HL-60/S4 treated with phorbol 12-myristate 13-acetate at 8.2 ng/mL for 4 days and 3 days (cell line): ENCODE measurements around the gene PLEKHM2.
"Not testable (repeated sequence)": the region's sequence is repeated elsewhere in the genome, so short reads cannot be mapped to it uniquely, and the experiment has no call there.

Experiments used
- in situ Hi-C: fragments of 300-500 bp; cut with MboI; formaldehyde crosslinking; loops from 2 replicates; pipeline ENCODE4 v1.15.0; 2022; ENCODE audit warnings: low sequenced_read_pairs

PLEKHM2 gene

DNA sequence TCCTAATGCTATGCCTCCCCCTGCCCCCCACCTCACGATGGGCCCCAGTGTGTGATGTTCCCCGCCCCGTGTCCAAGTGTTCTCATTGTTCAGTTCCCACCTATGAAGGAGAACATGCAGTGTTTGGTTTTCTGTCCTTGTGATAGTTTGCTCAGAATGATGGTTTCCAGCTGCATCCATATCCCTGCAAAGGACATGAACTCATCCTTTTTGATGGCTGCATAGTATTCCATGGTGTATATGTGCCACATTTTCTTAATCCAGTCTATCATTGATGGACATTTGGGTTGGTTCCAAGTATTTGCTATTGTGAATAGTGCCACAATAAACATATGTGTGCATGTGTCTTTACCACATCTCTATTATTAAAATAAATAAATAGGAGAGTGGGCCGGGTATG, 15.2 kb downstream of the PLEKHM2 start:
- in situ Hi-C loops = not testable (repeated sequence)

DNA sequence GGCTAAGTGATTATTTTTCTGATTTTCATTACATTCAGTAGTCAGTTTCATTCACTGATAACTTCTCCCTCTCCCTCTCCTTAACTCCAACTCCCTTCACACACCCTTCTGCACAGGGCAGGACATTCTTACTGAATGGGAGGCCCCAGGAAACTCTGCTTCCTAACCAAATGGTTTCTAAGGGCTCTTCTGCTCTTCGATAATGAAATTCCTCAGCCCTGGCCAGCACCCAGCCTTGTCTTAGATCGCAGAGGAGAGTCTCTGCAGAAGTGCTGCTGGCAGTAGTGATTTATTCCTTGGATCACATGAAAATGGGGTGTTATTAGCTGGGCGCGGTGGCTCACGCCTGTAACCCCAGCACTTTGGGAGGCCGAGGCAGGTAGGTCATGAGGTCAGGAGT, 16.4 kb downstream of the PLEKHM2 start:
- in situ Hi-C loops = no loop called here

DNA sequence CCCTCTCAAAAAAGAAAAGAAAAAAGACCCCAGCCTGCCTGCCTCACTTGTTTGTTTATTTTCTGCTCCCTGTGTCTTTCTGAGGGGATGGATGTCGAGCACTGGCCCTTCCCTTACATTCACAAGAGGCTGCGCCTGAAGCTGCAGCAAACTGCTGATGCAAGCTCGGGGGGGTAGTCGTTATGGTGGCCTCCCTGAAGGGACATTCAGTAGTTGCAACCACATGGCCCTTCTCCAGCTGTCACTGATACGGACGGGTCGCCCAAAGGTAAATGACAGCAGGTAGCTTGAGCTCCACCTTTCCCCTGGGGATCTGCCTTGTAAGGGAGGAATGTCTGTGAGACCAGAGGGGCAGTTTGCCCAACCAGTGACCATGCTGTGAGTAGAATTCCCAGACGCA, 17.7 kb downstream of the PLEKHM2 start:
- in situ Hi-C loops = no loop called here

DNA sequence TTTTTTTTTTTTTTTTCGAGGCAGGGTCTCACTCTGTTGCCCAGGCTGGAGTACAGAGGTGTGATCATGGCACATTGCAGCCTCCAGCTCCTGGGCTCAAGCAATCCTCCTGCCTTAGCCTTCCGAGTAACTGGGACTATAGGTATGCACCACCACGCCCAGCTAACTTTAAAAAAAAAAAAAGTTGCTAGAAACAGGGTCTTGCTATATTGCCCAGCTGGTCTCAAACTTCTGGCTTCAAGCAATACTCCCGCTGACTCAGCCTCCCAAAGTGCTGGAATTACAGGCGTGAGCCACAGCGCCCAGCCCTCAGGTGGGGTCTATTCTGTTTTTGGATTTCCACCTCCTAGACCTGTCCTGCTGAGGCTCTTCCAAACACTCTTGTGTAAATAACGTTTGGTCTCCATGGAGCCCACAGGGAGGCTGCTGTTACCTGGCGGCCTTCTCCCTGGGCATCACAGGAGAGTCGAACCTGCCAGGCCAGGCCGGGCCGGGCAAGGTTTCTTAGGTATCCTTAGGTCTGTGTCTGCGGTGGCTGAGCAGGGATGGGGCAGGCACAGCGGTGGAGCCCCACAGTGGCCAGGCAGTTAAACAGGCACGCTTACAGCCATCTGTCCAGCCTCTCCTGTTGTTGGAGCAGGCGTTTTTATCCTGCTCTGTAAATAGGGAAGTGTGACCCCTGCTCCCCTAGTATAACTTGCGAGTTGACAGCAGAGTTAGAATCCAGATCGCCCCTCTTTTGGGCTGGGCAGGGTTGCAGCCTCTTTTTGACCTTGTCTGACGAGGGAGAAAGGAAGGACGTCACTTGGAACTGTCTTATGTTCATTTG, 18.8 kb downstream of the PLEKHM2 start:
- in situ Hi-C loops = no loop called here

DNA sequence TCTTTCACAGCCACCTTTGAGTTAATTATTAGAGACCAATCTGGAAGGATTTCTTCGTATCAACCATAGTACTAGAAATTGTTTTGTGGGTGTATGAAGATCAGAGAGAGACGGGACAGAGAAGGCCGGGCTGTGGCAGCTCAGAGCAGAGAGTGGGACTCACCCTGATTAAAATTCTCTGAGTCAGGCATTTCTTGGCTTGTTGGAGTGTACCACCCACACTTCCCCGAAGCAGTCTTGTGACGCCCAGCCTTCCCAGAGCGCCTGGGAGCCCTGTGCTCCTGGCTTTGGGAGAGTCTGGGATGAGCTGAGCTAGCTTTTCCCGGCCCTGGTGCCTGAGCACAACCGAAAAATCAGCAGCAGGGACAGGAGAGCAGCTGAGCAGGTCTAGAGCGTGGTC, 19.4 kb downstream of the PLEKHM2 start:
- in situ Hi-C loops = no loop called here

DNA sequence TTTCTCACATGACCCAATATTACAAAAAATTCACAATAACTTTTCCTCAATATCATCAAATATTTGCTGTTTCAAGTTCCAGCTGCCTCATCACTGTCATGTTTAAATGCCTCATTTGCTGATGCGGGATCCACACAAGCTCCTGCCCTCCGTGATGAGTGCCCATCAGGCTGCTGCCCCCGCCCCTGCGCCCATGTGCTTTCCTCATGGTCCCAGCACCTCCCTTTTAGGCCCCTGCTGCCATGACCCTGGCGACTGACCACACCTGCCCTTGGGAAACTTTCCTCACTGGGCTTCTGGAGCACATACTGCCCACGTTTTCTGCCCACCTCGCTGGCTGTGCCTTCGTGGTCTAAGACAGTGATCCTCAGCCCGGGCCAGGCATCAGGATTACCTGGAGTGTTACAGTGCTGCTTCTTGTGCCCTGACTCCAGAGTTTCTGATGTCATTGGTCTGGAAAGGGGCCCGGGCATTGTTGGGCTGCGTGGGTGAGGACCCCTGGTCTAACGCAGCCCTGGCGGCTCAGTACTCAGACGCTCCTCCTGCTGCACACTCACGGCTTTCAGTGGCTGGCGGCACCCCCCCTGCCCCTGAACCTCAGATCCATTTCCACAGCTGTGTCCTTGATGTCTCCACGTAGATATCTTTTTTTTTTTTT, 20.5 kb downstream of the PLEKHM2 start:
- in situ Hi-C loops = no loop called here

DNA sequence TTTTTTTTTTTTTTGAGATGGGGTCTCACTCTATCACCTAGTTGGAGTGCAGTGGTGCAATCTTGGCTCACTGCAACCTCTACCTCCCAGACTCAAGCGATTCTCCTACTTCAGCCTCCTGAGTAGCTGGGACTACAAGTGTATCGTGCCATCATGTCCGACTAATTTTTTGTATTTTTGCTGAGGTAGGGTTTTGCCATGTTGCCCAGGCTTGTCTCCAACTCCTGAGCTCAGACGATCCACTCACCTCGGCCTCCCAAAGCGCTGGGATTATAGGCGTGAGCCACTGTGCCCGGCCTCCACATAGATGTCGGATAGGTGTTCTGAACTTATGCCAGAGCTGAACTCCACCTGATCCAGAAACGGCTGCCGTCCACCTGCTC, 21.1 kb downstream of the PLEKHM2 start:
- in situ Hi-C loops = no loop called here

DNA sequence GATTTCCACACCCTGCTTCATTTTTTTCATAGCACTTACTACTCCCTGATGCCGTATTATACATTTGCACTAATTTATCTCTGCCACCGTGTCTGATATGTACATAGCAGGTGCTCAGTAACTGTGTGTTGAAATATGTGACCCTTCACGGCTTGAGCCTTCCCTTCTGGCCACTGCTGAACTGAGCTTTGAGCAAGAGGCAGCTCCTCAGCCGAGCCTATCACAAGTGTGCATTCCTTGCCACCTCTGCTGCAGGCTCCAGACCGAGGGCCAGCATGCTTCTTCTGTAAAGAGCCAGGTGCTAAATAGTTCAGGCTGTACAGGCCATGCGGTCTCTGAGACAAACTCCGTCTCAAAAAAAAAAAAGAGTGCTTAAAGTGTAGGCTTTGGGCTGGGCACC, 22.6 kb downstream of the PLEKHM2 start:
- in situ Hi-C loops = no loop called here

DNA sequence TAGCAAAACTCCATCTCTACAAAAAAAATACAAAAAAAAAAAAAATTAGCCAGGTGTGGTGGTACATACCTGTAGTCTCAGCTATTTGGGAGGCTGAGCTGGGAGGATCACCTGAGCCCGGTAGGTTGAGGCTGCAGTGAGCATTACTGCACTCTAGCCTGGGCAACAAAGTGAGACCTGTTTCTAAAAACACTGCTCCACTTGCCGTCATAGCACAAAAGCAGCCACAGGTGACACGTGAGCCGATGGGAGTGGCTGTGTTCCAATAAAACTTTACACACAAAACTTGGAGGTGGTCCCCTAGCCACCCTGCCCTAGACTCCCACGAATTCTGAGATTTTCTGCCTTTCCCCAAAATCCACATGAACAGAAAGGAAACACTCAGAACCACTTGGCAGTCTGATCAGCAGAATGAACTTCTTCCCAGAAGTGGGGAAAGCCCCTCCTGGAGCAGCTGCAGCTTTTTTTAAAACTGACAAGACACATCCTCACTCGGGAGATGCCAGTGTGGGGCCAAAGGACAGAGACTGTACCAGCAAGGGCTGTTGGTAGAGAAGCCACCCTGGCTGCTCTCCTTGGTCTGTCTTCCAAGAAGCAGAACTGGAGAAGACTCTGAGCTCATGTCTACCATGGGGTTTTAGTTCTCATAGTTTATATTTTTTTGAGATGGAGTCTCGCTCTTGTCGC, 23.3 kb downstream of the PLEKHM2 start:
- in situ Hi-C loops = no loop called here

DNA sequence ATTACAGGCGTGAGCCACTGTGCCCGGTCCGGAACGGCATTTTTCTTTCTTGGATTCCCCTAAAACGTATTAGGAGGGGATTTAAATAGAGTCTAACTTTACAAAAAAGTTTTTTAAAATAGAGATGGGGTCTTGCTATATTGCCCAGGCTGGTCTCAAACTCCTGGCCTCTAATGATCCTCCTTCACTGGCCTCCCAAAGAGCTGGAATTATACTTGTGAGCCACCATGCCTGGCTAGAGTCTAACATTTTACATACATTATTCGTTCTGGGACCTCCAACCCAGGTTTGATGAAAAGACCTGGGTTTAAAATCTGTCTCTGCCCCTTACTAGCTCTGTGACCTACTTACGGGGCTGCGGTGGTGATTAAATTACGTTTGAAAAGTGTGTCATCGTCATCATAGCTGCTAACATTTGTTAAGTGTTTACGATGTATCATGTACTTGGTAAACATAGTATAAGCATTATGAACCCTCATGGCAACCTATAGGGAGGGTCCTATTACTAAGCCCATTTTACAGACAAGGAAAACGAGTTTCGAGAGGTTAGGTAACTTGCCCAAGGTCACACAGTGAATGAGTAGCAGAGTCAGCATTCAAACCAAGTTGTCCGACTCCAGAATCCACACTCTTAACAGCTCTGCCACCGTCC, 24.5 kb downstream of the PLEKHM2 start:
- in situ Hi-C loops = no loop called here

DNA sequence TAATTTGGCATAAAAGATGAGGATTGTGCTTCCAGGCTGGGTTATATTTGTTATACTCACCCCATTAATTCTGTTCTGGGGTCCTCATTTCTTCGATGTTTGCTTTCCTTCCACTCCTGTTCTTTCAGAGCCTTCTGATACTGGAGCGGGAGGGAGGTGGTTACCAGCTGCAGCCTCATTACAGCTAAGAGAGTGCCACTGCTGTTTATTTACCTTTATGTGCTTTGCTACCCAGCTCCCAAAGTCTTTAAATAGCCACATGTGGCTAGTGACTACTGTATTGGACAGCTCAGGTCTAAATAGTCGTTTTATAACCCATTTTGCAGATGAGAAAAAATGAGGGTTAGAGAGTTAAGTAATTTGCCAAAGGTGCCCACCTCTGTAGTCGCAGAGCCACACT, 25.1 kb downstream of the PLEKHM2 start:
- in situ Hi-C loops = no loop called here

DNA sequence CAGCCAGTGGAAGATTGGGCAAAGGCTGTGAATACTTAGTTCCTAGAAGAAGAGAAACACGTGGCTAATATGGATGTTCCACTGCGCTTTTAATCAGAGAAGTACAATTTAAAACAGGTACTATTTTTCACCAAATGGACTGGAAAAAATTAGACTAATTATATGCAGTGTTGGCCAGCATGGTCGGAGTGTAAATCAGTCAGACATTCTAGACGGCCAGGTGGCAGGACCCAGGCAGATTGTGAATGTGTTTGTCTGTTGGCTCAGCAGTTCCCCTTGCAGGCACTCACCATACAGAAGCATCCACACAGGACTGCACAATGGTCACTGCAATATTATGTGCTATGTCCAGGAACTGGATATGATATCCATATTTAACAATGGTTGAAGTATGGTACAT, 28.0 kb downstream of the PLEKHM2 start:
- in situ Hi-C loops = no loop called here

DNA sequence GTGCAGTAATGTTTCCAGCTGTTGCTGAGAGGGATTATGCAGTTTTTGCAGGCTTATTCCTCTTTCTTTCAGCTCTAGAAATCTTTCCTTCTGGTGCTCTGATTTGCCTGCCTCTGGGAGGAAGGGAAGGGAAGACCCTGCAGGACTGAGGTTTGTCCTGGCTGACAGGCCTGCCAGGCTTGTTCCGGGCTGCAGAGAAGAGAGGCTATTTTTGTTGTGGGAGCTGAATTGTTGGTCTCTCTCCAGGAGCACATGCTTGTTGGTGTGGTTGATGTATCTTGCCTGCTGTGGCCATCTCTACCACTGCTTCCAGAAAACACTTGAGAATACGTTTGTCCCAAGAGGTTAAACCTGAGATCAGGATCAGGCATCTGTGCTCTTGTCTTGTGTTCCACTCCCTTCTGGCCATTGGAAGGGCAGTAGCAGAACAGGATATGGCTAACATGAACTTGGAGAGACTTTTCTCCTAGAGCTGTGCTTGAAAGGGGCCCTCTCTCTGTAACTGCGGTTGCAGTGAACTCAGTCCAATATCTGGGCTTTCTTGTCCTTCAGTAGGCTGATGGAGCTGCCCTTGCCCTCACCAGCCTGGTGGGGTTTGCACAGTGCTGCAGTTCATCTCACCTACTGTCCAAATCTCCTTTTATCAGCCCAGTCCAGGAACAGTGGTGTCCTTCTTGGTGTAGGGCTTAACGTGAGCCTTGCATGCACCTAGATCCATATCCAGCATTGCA, 30.5 kb downstream of the PLEKHM2 start:
- in situ Hi-C loops = no loop called here

DNA sequence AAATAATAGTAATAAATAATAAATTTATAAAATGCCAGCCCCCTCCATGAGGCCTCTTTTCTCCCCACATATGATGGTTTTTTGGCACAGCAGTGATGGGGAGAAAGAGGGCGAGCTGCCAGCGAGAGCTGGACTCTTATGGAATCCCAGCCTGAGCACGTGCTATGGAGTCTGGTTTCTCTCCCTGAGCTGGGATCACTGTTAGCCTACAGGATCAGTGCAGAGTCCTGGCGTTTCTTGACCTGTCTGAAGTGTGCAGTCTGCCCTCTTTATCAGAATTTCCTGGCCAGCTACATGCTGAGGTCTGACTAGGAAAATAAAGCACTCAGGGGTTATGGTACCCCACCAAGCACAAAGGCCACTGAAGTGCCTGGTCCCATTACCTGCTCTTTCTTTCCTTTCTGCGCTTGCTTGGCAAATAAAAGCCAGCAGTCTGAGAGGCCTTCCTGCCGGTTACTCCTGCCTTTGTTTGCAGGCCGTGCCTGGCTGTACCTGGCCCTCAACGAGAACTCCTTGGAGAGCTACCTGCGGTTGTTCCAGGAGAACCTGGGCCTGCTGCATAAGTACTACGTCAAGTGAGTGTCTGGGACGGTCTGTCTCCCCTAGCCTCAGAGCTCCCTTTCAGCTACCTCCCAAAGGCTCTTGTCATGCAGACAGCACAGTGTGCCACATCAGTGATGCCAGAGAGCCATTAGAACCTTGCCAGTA, 33.5 kb downstream of the PLEKHM2 start:
- in situ Hi-C loops = no loop called here

DNA sequence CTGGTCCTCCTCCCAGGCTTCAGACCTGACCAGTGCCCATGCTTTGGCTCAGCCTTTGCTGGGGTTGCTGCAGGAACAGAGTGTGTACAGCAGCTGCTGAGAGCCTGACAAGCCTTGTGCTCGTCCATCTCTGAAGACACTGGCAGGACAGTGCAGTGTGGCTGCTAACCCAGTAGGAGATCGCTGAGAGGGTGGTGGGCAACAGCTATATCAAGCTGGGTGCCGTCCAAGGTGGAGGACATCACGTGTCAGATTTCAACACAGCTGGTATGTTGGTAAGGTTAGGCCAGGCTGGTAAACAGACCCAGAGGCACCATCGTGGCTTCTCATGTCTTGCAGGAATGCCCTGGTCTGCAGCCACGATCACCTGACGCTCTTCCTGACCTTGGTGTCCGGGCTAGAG, 34.1 kb downstream of the PLEKHM2 start:
- in situ Hi-C loops = no loop called here

DNA sequence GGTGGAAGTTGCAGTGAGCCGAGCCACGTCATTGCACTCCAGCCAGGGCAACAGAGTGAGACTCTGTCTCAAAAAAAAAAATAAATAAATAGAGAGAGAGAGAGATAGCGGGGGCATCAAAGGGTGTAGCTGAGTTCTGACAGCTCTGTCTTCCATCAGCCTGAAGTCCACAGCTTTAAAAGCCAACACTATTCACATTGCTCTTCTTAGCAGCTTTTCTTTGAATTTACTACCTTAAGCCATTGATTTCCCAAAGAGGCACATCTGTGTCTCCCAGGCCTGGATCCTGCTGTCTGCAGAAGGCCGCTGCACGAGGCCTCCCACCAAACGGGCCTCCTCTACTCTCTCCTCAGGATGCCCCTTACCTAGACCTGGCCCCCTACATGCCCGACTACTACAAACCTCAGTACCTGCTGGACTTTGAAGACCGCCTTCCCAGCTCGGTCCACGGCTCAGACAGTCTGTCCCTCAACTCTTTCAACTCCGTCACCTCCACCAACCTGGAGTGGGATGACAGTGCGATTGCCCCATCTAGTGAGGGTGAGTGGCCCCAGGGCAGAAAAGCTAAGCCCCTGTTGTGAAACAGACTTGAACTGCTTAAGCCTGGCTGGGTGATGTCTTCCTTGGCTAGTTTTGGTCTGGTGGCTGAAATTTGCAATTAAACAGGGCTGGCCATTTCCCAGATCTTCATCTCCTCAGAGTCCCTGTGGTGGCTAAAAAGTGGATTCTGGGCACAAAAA, 35.4 kb downstream of the PLEKHM2 start:
- in situ Hi-C loops = no loop called here

DNA sequence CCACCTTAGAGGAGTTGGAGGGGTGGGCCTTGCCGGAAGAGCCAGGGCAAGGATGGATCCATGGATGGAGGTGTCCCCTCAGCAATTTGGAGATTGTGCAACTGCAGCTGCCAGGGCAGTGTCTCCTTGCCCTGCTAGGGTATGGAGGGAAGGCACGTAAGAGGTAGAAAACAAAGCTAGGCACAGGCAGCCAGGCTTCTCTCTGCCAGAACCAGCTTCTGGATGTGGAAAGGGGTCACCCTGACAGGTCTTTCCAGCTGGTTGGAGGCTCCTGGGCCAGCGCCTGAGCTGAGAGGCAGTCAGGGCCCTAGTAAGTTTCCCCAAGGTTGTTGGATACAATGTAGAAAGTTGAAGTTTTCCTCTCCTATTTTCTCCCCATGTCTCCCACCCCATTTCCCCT, 36.7 kb downstream of the PLEKHM2 start:
- in situ Hi-C loops = no loop called here

DNA sequence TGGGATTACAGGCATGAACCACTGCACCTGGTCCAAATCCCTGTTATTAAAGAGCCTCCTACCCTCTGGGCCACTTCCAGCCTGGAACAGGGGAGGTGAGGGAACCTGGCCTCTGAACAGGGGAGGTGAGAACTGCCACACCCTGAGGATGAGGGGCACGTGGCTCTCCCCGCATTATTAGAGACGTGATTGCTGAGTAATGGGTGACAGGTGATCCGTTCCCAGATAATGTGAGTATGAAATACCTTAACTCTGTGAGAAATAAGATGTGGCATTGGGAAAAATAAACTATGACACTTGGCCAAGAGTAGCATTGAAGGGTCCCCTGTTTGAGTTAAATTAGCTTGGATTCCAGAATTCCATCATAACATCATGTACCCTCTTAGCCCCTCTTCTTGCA, 38.3 kb downstream of the PLEKHM2 start:
- in situ Hi-C loops = no loop called here

DNA sequence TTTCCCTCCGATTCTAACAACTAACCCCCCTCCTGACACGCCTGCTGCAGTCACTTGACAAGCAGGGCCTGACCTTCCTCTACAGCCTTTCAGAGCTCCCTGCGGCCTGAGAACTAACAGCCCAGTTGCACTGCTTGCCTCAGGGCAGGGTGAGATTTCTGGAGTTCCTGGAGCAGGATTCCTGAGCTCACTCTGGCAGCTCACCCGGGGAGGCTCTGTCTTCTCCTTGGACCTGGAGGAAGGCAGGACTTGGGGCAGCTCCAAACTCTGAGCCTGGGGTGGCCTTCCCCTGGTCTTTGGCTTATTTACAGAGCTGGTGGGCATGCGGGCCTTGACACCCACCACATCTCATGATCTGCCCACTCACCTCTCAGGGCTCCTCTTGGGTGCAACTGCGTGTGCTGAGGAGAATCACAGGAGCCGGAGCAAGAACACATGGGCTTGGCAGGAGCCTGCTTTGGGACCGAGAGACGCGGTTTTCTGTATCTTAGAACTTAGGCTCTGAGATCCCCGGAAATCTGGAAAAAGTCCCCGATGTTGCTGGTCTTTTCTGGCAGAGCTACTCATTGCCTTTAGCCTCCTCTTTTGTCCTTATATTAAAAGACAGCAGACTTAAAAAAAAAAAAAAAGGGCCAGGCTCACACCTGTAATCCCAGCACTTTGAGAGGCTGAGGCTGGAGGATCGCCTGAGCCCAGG, 38.9 kb downstream of the PLEKHM2 start:
- in situ Hi-C loops = no loop called here
